Fibroblast of lung (primary cell): Measurements from ENCODE around the gene SEC14L2. TPM values are rescaled to one million over a fixed set of nuclear protein-coding genes. Genes with fewer than 3 reads are reported as not detected.

ENCODE experiments used
- DNase-seq, 2 donors: peaks; one replicate each; pipeline versions ENCODE4 v3.0.0 to v3.0.0-alpha.2; 2010; ENCODE audit warnings: low read depth in 2 of 2
- H2AFZ ChIP-seq: 2 replicates; pipeline ENCODE4 v1.5.1; 2012; ENCODE audit warnings: low read length, control low read depth, inconsistent platforms
- H3K27ac ChIP-seq: 2 replicates; pipeline ENCODE4 v1.5.1; 2011; ENCODE audit warnings: low read length, control low read depth; ENCODE audit not compliant: insufficient read depth
- H3K27me3 ChIP-seq: 2 replicates; pipeline ENCODE4 v1.5.1; 2011; ENCODE audit warnings: mild to moderate bottlenecking, low read length; ENCODE audit not compliant: control insufficient read depth, insufficient read depth
- H3K36me3 ChIP-seq: 2 replicates; pipeline ENCODE4 v1.5.1; 2011; ENCODE audit warnings: low read length; ENCODE audit not compliant: control insufficient read depth, insufficient read depth
- H3K4me1 ChIP-seq: 2 replicates; pipeline ENCODE4 v1.5.1; 2011; ENCODE audit warnings: low read length; ENCODE audit not compliant: control insufficient read depth, insufficient read depth; ENCODE audit errors: extremely low read depth
- H3K4me2 ChIP-seq: 2 replicates; pipeline ENCODE4 v1.5.1; 2011; ENCODE audit warnings: low read length, control low read depth; ENCODE audit not compliant: insufficient read depth; ENCODE audit errors: extremely low read depth
- H3K4me3 ChIP-seq, 4 experiments: fragments of 200-600 bp in 1 of 4; sonication (generic) in 1 of 4; replicated peaks in 1 of 4; 2 replicates each; pipeline ENCODE4 v1.5.1; 2011 to 2016; ENCODE audit warnings: low read length in 4 of 4, low read depth in 3 of 4, mild to moderate bottlenecking in 3 of 4, control low read depth in 2 of 4, inconsistent platforms in 1 of 4, mixed read lengths in 1 of 4; ENCODE audit not compliant: insufficient read depth in 1 of 4; ENCODE audit errors: control extremely low read depth in 1 of 4
- H3K79me2 ChIP-seq: 2 replicates; pipeline ENCODE4 v1.5.1; 2012; ENCODE audit warnings: mild to moderate bottlenecking, low read length, inconsistent platforms; ENCODE audit not compliant: control insufficient read depth, insufficient read depth
- H3K9ac ChIP-seq: 2 replicates; pipeline ENCODE4 v1.5.1; 2011; ENCODE audit warnings: mild to moderate bottlenecking, low read length, control low read depth; ENCODE audit not compliant: insufficient read depth
- H3K9me3 ChIP-seq: 2 replicates; pipeline ENCODE4 v1.5.1; 2012; ENCODE audit warnings: low read depth, low read length; ENCODE audit not compliant: control insufficient read depth, insufficient read depth
- H4K20me1 ChIP-seq: 2 replicates; pipeline ENCODE4 v1.5.1; 2011; ENCODE audit warnings: low read length; ENCODE audit not compliant: control insufficient read depth, insufficient read depth; ENCODE audit errors: extremely low read depth
- CTCF ChIP-seq, 2 donors: IDR thresholded peaks in 1 of 2; conservative IDR thresholded peaks in 1 of 2; 1 replicate in 1 of 2; 2 replicates in 1 of 2; pipeline ENCODE4 v1.5.1; 2011 to 2012; ENCODE audit warnings: low read length in 2 of 2, control low read depth in 1 of 2, inconsistent platforms in 1 of 2, low read depth in 1 of 2, mild to moderate bottlenecking in 1 of 2
- EZH2 ChIP-seq: IDR thresholded peaks from 2 replicates; pipeline ENCODE4 v1.5.1; 2012; ENCODE audit warnings: low read length, control low read depth, mild to moderate bottlenecking; ENCODE audit errors: missing control alignments
- polyA plus RNA-seq, 2 donors: library from polyadenylated mRNA; depleted of rRNA in 1 of 2; stranded (reverse) in 1 of 2; unstranded in 1 of 2; fragments of >200 nt; gene quantifications; 2 replicates each; pipeline ENCODE4 v1.2.1, GENCODE V29; 2011 to 2012; ENCODE audit warnings: missing spikeins in 1 of 2
- total RNA-seq: library from RNA; depleted of rRNA; stranded (reverse); fragments of >200 nt; gene quantifications from 2 replicates; pipeline ENCODE4 v1.2.1, GENCODE V29; 2014

The SEC14L2 gene
- total and polyA plus RNA-seq, 2 donors (not counting 1 experiment from before 2014, with no cell fraction given), result 5.8 to 10.2 TPM

GRCh38 chr22:30453731-30454510 is 57.1 kb downstream of the SEC14L2 start:
- Histone ChIP-seq H3K9me3 (no peaks in the 10 kb centered on the region), H3K36me3 (no peaks in the 10 kb centered on the region), H3K4me2 (no peak overlapping the region), H4K20me1 (no peaks in the 10 kb centered on the region), H3K9ac (no peak overlapping the region), H3K79me2 (no peaks in the 10 kb centered on the region), H3K4me1 (no peaks in the 10 kb centered on the region), H3K27me3 (peaks cover 4% of the 10 kb centered on the region), H3K4me3 (no peak overlapping the region), H3K27ac (no peak overlapping the region), H2AFZ (no peak overlapping the region)
- TF ChIP-seq EZH2 (no peak), CTCF (conservative IDR thresholded peaks at IDR 0.05 in 1 of 2, IDR thresholded peaks at IDR 0.05 in 1 of 2; ENCODE audit: low read depth in 1 of 2, low read length in 2 of 2) (no peak)
- DNase-seq, result peak in 1 of 2 donors; percentile 29

DNA sequence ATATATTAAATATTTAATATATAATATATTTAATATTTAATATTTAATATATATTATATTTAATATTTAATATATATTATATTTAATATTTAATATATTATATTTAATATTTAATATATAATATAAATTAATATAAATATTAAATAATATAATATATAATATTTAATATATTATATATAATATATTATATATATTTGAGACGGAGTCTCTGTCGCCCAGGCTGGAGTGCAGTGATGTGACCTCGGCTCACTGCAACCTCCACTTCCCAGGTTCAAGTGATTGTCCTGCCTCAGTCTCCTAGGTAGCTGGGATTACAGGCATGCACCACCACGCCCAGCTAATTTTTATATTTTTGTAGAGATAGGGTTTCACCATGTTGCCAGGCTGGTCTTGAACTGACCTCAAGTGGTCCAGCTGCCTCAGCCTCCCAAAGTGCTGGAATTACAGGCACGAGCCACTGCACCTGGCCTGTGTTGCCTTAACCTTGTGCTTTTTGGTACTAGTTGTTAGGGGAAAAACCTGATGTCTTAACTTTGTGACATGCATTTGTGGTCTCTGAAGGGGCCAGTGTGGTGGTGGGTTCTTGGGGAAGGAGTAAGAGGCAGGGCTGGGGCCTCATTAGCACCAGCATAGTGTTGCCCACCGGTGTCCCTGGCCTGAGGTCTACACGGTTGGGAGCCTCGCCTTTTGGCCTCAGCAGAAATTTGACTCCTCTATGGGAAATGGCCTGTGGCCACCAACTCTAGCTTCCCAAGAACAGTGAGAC is 58.4 kb downstream of the SEC14L2 start:
- no peak overlapping the region for H3K9ac ChIP-seq
- no peak overlapping the region for H3K4me2 ChIP-seq
- H3K9me3 ChIP-seq, result no peaks in the 10 kb centered on the region
- DNase-seq, result no peak
- H3K36me3 ChIP-seq, result no peaks in the 10 kb centered on the region
- no peaks in the 10 kb centered on the region for H4K20me1 ChIP-seq
- no peak overlapping the region for H3K4me3 ChIP-seq
- peaks cover 4% of the 10 kb centered on the region for H3K27me3 ChIP-seq
- TF ChIP-seq CTCF (conservative IDR thresholded peaks at IDR 0.05 in 1 of 2, IDR thresholded peaks at IDR 0.05 in 1 of 2; ENCODE audit: low read depth in 1 of 2, low read length in 2 of 2) (no peak), EZH2 (no peak)
- no peak overlapping the region for H3K27ac ChIP-seq
- H2AFZ ChIP-seq, result no peak overlapping the region
- no peaks in the 10 kb centered on the region for H3K79me2 ChIP-seq
- no peaks in the 10 kb centered on the region for H3K4me1 ChIP-seq

GRCh38 chr22:30457981-30458380 is 61.2 kb downstream of the SEC14L2 start:
- no peak overlapping the region for H3K27ac ChIP-seq
- H4K20me1 ChIP-seq, result no peaks in the 10 kb centered on the region
- H3K4me2 ChIP-seq, result no peak overlapping the region
- peaks cover 4% of the 10 kb centered on the region for H3K27me3 ChIP-seq
- H3K9me3 ChIP-seq, result no peaks in the 10 kb centered on the region
- TF ChIP-seq CTCF (conservative IDR thresholded peaks at IDR 0.05 in 1 of 2, IDR thresholded peaks at IDR 0.05 in 1 of 2; ENCODE audit: low read depth in 1 of 2, low read length in 2 of 2) (no peak), EZH2 (no peak)
- no peak overlapping the region for H3K9ac ChIP-seq
- no peak for DNase-seq
- H2AFZ ChIP-seq, result no peak overlapping the region
- no peak overlapping the region for H3K4me3 ChIP-seq
- no peaks in the 10 kb centered on the region for H3K79me2 ChIP-seq
- H3K36me3 ChIP-seq, result no peaks in the 10 kb centered on the region
- no peaks in the 10 kb centered on the region for H3K4me1 ChIP-seq
